ENCODE measurements around the gene EHMT1. TPM values are rescaled to one million over a fixed set of nuclear protein-coding genes. Genes with fewer than 3 reads are reported as not detected.

The EHMT1 gene
- total and polyA plus RNA-seq, 10 of the 15 experiments (the other 5 are each of a cell fraction or from before 2014, with no cell fraction given) = 2.9 to 100 (median 48.1) TPM

DNA sequence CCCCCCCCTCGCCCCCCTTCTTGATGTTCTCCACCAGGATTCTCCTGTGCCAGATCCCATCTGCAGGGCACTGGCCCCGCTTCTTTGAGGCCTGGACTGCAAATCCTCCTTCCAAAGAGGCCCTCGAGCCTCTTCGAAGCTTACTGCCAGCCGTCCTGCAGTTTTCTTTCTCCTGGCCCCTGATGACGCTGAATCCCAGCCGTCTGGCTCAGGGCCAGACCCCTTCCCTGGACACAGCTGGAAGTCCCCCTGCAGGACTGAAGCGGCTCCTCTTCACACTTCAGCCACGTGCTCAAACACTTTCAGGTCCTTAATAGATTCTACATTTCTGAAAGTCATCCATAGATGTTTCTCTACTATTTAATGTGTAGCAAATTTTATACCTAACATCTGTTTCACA is 121.5 kb downstream of the EHMT1 start:
- H3K4me2 ChIP-seq (ENCODE audit: control insufficient read depth, insufficient read depth) = peak overlapping the region; percentile 87; the same call in 1 of the 2 replicates
- no peak for FAIRE-seq
- no peaks in the 10 kb centered on the region for H4K20me1 ChIP-seq (ENCODE audit: control insufficient read depth, insufficient read depth)
- H3K27ac ChIP-seq (ENCODE audit: control insufficient read depth, insufficient read depth) = no peak overlapping the region
- no peak overlapping the region for H2AFZ ChIP-seq (ENCODE audit: control insufficient read depth, low read depth, low read length)
- H3K79me2 ChIP-seq (ENCODE audit: control insufficient read depth, insufficient read depth, low read length) = peaks cover 24% of the 10 kb centered on the region
- H3K9me3 ChIP-seq (replicated peaks; ENCODE audit: control insufficient read depth, insufficient read depth, low read length) = peaks cover 9% of the 10 kb centered on the region; the same call in 2 of the 3 replicates
- no peaks in the 10 kb centered on the region for H3K27me3 ChIP-seq (replicated peaks in 1 of 2; ENCODE audit: control insufficient read depth in 2 of 2, insufficient read depth in 2 of 2, low read length in 1 of 2)
- intact Hi-C loops (cut with micrococcal nuclease; ENCODE audit: unreplicated experiment) = no loop called here
- no peak overlapping the region for H3K9ac ChIP-seq (ENCODE audit: control insufficient read depth, insufficient read depth, low read length)
- DNase-seq (ENCODE audit: low read depth, low spot score) = no peak
- WGBS (ENCODE audit: insufficient coverage, insufficient replicate concordance, low lambda C conversion rate, missing lambda C conversion rate) = 81% methylated on average over 9 of the region's 9 CpGs
- H3K4me3 ChIP-seq = no peak overlapping the region
- POLR2A ChIA-PET = interaction anchor here (1.3 kb wide), 1 partner anchor 188 kb away, joined by 3 read pairs; no protein-coding TSS in a partner anchor
- ATAC-seq = no peak
- SMC1A ChIA-PET (ENCODE audit: uncharacterized antibody, unreplicated experiment) = interaction anchor here (0.7 to 2.8 kb wide), 5 partner anchors 17 to 84 kb away, joined by 3 to 14 read pairs (median 3); no protein-coding TSS in a partner anchor
- peaks cover 6 to 7% of the 10 kb centered on the region in 2 experiments; a peak in 3 of 4 replicates for H3K36me3 ChIP-seq (ENCODE audit: control insufficient read depth in 2 of 2, insufficient read depth in 2 of 2, low read length in 1 of 2)
- peaks cover 48% of the 10 kb centered on the region for H3K4me1 ChIP-seq (ENCODE audit: control insufficient read depth, insufficient read depth, low read length)
- CTCF ChIA-PET = interaction anchor here (1.2 to 1.7 kb wide), 3 partner anchors 17 to 67 kb away, joined by 3 to 5 read pairs (median 5); no protein-coding TSS in a partner anchor
- TF ChIP-seq, protein P1, sequence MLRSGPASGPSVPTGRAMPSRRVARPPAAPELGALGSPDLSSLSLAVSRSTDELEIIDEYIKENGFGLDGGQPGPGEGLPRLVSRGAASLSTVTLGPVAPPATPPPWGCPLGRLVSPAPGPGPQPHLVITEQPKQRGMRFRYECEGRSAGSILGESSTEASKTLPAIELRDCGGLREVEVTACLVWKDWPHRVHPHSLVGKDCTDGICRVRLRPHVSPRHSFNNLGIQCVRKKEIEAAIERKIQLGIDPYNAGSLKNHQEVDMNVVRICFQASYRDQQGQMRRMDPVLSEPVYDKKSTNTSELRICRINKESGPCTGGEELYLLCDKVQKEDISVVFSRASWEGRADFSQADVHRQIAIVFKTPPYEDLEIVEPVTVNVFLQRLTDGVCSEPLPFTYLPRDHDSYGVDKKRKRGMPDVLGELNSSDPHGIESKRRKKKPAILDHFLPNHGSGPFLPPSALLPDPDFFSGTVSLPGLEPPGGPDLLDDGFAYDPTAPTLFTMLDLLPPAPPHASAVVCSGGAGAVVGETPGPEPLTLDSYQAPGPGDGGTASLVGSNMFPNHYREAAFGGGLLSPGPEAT (IDR thresholded peaks at IDR 0.05; ENCODE audit: low read depth) = 0 out of 2 replicates have a peak, but pooled peaks have one; percentile 15
- TF ChIP-seq CBX3 (IDR thresholded peaks at IDR 0.05; ENCODE audit: borderline replicate concordance, low read depth) = no peak
- peak; percentile 35 for TF ChIP-seq IKZF1 (conservative IDR thresholded peaks at IDR 0.05)
- peak in 1 of 2 experiments; percentile 28; a peak in 1 of 4 replicates for TF ChIP-seq BHLHE40 (IDR thresholded peaks at IDR 0.05; ENCODE audit: borderline replicate concordance in 1 of 2, low read depth in 2 of 2, low read length in 1 of 2)
- TF ChIP-seq, protein P2, sequence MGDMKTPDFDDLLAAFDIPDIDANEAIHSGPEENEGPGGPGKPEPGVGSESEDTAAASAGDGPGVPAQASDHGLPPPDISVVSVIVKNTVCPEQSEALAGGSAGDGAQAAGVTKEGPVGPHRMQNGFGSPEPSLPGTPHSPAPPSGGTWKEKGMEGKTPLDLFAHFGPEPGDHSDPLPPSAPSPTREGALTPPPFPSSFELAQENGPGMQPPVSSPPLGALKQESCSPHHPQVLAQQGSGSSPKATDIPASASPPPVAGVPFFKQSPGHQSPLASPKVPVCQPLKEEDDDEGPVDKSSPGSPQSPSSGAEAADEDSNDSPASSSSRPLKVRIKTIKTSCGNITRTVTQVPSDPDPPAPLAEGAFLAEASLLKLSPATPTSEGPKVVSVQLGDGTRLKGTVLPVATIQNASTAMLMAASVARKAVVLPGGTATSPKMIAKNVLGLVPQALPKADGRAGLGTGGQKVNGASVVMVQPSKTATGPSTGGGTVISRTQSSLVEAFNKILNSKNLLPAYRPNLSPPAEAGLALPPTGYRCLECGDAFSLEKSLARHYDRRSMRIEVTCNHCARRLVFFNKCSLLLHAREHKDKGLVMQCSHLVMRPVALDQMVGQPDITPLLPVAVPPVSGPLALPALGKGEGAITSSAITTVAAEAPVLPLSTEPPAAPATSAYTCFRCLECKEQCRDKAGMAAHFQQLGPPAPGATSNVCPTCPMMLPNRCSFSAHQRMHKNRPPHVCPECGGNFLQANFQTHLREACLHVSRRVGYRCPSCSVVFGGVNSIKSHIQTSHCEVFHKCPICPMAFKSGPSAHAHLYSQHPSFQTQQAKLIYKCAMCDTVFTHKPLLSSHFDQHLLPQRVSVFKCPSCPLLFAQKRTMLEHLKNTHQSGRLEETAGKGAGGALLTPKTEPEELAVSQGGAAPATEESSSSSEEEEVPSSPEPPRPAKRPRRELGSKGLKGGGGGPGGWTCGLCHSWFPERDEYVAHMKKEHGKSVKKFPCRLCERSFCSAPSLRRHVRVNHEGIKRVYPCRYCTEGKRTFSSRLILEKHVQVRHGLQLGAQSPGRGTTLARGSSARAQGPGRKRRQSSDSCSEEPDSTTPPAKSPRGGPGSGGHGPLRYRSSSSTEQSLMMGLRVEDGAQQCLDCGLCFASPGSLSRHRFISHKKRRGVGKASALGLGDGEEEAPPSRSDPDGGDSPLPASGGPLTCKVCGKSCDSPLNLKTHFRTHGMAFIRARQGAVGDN (IDR thresholded peaks at IDR 0.05) = peak; percentile 77
- TF ChIP-seq RBBP5 (conservative IDR thresholded peaks at IDR 0.05) = no peak
- BruUV-seq (replicated peaks) = no TSS peak
- RAD21 ChIA-PET (ENCODE audit: unreplicated experiment) = interaction anchor here (1.0 to 1.6 kb wide), 4 partner anchors 18 to 69 kb away, joined by 3 to 17 read pairs (median 4); no protein-coding TSS in a partner anchor
- in situ Hi-C loops (cut with MboI) = no loop called here

Measured in GM12878 (cell line).